GM18909 (cell line): ENCODE results near the gene THOP1.
A peak's percentile ranks its signal among the peaks of the same experiment; 100 is the strongest.
"Not testable (repeated sequence)": the region's sequence is repeated elsewhere in the genome, so short reads cannot be mapped to it uniquely, and the experiment has no call there.

ENCODE experiments used
- ATAC-seq: cut with Tn5 transposase; IDR thresholded peaks from one replicate; pipeline ENCODE4 v1.9.1; 2021; ENCODE audit warnings: mild to moderate bottlenecking; ENCODE audit not compliant: unreplicated experiment, poor library complexity

The THOP1 gene

GRCh38 chr19:2813235-2814160 is 28.2 kb downstream of the THOP1 start:
- ATAC-seq, result no peak

- ATAC-seq, result no peak
Measured at GRCh38 chr19:2814426-2814825, 29.1 kb downstream of the THOP1 start.

GRCh38 chr19:2815191-2815614 is 29.9 kb downstream of the THOP1 start:
- ATAC-seq, result no peak

- no peak for ATAC-seq
Measured at GRCh38 chr19:2815923-2816322, 30.6 kb downstream of the THOP1 start.

GRCh38 chr19:2816641-2817040 is 31.3 kb downstream of the THOP1 start:
- ATAC-seq, result no peak

- ATAC-seq, result not testable (repeated sequence)
Measured at GRCh38 chr19:2817237-2817829, 32.0 kb downstream of the THOP1 start.

GRCh38 chr19:2819540-2820111 is 34.3 kb downstream of the THOP1 start, which contains the start of gene ZNF554:
Gene ZNF554 (plus strand): TSS chr19:2819868. CDS start chr19:2820072, 204 bp downstream.
- ATAC-seq, result peak; percentile 91

GRCh38 chr19:2820112-2820702 is 34.9 kb downstream of the THOP1 start:
- peak; percentile 34 for ATAC-seq

GRCh38 chr19:2822846-2823245 is 37.5 kb downstream of the THOP1 start:
- no peak for ATAC-seq

- no peak for ATAC-seq
Measured at GRCh38 chr19:2823646-2824045, 38.3 kb downstream of the THOP1 start.

- no peak for ATAC-seq
Measured at GRCh38 chr19:2824129-2824528, 38.8 kb downstream of the THOP1 start.

- no peak for ATAC-seq
Measured at GRCh38 chr19:2827022-2827421, 41.7 kb downstream of the THOP1 start.

GRCh38 chr19:2827840-2828489 is 42.7 kb downstream of the THOP1 start:
- ATAC-seq, result no peak

- ATAC-seq, result no peak
Measured at GRCh38 chr19:2834294-2834871, 49.1 kb downstream of the THOP1 start.

GRCh38 chr19:2837430-2837829 is 52.1 kb downstream of the THOP1 start:
- ATAC-seq, result no peak

GRCh38 chr19:2840794-2841791 is 55.8 kb downstream of the THOP1 start, which contains the start of gene ZNF555:
Gene ZNF555 (plus strand): TSS chr19:2841475. CDS start chr19:2841573, 98 bp downstream.
- peak; percentile 94 for ATAC-seq

- no peak for ATAC-seq
Measured at GRCh38 chr19:2841855-2842574, 56.7 kb downstream of the THOP1 start.

GRCh38 chr19:2845107-2845506 is 59.8 kb downstream of the THOP1 start:
- ATAC-seq, result no peak
